ENCODE results near the gene ZMIZ1.

Gene ZMIZ1

GRCh38 chr10:79052291-79053080, 16.3 kb upstream of the ZMIZ1 start:
- DNase-seq, result no peak

GRCh38 chr10:79053081-79053434, 15.7 kb upstream of the ZMIZ1 start:
- DNase-seq, result no peak

DNA sequence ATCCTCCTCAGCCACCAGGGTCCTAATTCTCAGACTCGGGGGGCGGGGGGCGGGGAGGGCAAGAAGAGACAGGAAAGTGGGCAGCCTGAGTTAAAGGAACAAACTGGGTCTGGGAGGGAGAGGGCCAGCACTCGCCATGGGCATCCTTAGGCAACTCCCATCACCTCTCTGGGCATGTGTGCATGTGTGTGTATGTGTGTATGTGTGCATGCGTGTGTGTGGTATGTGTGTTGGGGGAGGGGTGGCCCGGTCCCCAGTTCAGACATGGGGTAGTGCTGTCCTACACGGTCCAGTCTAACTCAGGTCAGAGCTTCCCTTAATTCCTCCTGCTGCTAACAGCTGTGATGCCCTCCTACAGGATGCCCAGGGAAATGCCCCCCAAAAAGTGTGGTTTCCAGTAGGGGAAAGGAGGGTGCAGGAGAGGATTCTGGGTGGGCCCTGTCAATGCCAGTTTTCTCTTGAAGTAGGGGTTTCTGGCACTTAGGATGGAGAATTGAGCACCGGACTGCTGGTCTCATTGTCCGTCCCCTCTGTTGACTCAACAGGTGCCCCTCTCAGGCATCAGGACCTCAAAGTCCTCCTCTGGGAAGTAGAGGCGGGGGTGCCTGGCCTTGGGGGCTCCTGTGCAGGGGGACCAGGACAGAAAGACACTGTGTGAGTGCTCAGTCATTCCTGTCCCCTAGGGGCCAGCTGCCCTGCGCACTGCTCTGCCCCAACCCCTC, 15.1 kb upstream of the ZMIZ1 start:
- no peak for DNase-seq

GRCh38 chr10:79054203-79055099, 14.3 kb upstream of the ZMIZ1 start:
- DNase-seq, result no peak

- DNase-seq, result no peak
Measured at GRCh38 chr10:79055100-79055782, 13.5 kb upstream of the ZMIZ1 start.

GRCh38 chr10:79055892-79056291, 12.9 kb upstream of the ZMIZ1 start:
- no peak for DNase-seq

- DNase-seq, result no peak
Measured at GRCh38 chr10:79056361-79056735, 12.4 kb upstream of the ZMIZ1 start.

- no peak for DNase-seq
Measured at GRCh38 chr10:79056736-79057391, 11.9 kb upstream of the ZMIZ1 start.

DNA sequence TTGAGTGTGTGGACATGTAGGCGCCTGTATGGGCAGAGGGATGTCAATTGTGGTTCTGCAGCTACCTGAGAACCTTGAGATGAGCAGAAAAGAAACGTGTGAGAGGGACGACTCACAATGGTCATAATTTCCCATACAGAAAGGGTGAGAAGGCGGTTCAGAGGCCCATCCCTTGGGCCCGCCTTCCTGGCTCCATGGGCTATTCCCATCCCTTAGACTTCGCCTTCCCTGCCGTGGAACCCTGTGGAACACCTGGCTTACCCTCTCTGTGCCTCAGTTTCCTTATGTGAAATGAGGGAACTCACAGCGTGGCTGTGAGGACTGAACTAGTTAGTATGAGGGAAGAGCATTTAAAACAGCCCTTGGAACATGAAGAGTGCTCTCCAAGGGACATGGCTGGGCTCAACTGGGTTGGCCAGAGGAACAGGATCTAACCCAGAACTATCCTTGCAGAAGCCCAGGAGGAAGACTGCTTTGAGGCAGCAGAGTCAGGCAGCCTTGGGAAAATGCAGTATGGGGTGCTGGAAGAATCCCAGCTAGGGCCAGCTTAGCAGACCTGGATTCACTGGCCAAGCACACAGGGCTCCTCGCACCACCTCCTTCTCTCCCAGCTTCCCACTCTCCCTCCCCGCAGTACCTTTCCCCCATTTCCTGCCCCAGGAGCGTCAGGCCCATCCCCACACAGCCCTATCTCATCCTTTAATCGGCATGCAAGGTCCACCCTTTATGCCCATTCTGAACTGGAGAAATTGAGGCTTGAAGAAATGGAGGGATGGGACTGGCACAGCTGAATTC, 11.1 kb upstream of the ZMIZ1 start:
- no peak for DNase-seq

- DNase-seq, result no peak
Measured at GRCh38 chr10:79058899-79059841, 9.6 kb upstream of the ZMIZ1 start.

GRCh38 chr10:79059859-79060379, 8.8 kb upstream of the ZMIZ1 start:
- no peak for DNase-seq

- DNase-seq, result no peak
Measured at GRCh38 chr10:79060641-79061255, 8.0 kb upstream of the ZMIZ1 start.

DNA sequence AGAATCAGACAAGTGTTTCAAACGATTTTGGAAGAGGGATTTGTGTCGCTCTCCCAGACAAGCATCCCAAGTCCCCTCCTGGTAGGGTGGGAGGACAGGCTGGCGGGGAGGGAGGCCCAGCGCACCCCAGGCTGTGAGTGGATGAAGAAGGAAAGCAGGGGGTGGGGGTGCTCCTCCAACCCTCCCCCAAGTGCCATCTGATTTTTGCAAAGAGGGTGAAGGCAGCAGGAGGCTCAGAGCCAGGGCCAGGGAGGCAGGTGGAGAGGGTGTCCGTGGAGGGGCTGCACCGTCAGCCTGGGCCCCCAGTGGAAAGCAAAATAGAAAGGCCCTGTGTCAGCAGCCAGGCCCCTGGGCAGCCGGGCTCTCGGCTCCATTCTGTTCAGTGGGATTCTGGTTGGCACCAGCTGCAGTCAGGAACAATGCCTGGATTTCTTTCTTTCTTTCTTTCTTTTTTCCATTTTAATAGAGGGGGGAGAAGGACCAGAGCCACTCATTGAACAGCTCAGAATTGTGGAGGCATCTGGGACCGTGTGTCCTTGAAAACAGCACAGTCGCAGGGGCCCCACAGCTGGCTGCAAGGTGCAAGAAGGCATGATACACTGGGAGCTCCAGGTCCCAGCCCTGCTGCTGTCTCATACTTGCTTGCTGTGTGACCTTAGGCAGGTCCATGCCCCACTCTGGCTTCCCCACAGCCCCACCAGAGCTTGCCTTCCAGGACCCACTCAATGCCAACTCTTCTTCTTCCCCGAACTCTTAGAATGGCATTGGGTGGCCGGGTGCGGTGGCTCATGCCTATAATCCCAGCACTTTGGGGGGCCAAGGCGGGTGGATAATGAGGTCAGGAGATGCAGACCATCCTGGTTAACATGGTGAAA, 7.1 kb upstream of the ZMIZ1 start:
- DNase-seq, result no peak

DNA sequence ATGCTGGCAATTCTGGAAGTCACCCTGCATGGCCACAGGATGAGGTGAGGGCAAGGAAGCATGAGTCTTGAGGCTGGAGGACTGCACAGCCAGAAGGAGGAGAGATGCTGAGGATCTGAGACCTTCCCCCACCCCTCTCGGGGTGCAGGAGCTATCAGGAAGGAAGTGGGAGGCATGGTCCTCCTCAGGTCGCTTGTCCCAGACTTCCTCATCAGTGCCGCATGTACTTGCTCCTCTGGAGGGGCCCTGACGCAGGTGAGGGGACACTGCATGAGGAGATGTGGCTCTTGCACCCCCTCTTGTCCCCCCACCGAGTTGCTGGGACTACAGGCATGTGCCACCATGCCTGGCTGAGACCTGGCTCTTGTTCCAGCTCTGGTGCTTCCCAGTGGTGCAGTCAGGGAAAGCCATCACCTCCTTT, 5.7 kb upstream of the ZMIZ1 start:
- DNase-seq, result no peak

- no peak for DNase-seq
Measured at GRCh38 chr10:79063661-79064492, 4.9 kb upstream of the ZMIZ1 start.

GRCh38 chr10:79065091-79065551, 3.6 kb upstream of the ZMIZ1 start:
- DNase-seq, result no peak

DNA sequence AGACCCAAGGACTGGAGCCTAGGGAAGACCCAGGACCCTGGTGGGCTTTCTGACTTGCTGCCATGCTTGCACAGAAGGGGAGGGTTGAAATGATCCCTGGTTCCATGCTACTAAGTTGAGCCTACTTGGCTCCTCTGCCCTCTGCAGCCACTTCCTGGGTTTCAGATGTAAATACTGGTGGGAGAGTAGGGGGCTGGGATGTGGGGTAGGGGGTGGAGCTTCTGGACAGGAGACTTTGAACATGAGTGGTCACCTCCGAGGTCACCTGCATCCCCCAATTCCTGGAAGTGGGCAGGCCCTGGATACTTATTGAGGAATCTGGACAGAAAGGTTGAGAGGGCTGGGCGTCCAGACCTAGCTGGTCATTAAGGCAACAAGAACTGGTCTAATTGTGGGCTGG, 2.9 kb upstream of the ZMIZ1 start:
- no peak for DNase-seq

All from SW 1271 (cell line).